ENCODE data around the gene CDH15.

Gene CDH15

DNA sequence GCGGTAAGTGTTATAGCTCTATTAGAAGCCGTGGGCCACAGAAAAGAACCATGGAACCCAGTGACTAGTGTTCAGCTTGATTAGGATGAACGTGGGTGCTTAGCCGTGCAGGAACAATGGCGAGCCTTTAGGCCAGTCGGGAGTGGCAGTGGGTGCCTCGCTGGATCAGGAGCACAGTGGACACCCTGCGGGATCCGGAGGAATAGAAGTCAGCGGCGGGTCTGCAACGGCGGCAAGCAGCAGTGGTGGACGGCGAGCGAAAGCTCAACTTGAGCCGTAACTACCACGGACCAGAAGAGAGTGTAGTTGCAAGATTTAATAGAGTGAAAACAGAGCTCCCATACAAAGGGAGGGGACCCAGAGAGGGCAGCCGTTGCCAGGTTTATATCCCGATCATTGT, 37.3 kb upstream of the CDH15 start:
- no peak for FAIRE-seq
- DNase-seq (ENCODE audit: insufficient read length) = no peak
- no peak for TF ChIP-seq POLR2A (IDR thresholded peaks at IDR 0.05; ENCODE audit: low read depth, low read length)
- TF ChIP-seq TAF1 (IDR thresholded peaks at IDR 0.05; ENCODE audit: borderline replicate concordance, low read depth, low read length) = no peak
- no peak for TF ChIP-seq POLR2AphosphoS5 (IDR thresholded peaks at IDR 0.05; ENCODE audit: low read depth, low read length)

DNA sequence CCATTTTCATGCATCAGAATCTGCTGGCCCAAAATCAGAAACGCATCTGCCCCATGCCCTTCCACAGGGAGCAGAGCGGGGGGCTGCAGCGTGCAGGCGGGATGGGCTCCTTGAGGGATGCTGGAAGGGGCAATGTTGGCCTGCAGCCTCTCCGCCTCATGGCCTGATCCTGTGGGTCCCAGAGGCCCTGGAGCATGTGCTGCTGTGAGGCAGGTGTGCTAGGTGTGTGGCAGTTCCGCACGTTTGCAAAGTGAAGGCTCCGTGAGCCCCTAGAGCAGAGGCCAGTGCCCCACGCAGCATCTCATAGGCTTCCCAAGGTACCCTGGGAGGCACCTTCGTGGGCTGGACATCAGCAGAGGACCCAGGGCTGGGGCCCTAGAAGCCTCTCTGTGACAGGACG, 36.4 kb upstream of the CDH15 start:
- FAIRE-seq (no peak), DNase-seq (ENCODE audit: insufficient read length) (no peak)
- TF ChIP-seq POLR2AphosphoS5 (IDR thresholded peaks at IDR 0.05; ENCODE audit: low read depth, low read length) = no peak
- no peak for TF ChIP-seq POLR2A (IDR thresholded peaks at IDR 0.05; ENCODE audit: low read depth, low read length)
- no peak for TF ChIP-seq TAF1 (IDR thresholded peaks at IDR 0.05; ENCODE audit: borderline replicate concordance, low read depth, low read length)

DNA sequence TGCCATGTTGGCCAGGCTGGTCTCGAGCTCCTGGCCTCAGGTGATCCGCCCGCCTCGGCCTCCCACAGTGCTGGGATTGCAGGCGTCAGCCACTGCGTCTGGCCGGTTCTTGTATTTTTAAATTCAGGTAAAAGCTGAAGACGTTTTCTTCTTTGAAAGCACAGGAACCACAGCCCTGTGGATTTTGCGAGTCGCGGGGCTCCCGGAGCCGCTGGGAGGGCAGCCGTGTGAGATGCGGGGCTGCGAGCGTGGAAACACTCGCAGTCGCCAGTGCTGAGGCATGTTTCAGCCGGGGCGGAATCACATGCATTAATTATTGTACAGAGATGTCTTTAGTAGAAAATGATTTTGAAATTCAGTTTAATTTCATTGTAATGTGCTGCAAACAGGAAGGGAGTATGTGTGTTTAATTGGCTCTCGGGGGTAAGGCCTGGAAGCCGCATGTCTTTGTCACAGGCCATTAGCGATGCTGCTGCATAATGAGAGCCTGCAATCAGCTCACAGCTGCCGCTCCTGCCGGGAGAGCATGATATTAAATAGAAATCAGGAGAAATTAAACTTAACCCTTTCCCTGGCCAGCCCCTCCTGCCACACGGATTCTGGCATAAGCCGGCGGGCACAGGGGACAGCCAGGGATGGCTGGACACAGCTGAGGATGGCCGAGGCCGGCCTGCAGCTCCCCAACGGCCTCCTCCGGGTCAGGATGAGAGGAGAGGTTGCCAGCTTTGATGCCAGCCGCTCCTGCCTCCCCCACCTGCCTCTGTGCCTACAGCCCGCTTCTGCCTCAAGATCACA, 35.4 kb upstream of the CDH15 start:
- FAIRE-seq (no peak), DNase-seq (ENCODE audit: insufficient read length) (no peak)
- TF ChIP-seq POLR2A (IDR thresholded peaks at IDR 0.05; ENCODE audit: low read depth, low read length) = no peak
- TF ChIP-seq POLR2AphosphoS5 (IDR thresholded peaks at IDR 0.05; ENCODE audit: low read depth, low read length) = no peak
- TF ChIP-seq TAF1 (IDR thresholded peaks at IDR 0.05; ENCODE audit: borderline replicate concordance, low read depth, low read length) = no peak

DNA sequence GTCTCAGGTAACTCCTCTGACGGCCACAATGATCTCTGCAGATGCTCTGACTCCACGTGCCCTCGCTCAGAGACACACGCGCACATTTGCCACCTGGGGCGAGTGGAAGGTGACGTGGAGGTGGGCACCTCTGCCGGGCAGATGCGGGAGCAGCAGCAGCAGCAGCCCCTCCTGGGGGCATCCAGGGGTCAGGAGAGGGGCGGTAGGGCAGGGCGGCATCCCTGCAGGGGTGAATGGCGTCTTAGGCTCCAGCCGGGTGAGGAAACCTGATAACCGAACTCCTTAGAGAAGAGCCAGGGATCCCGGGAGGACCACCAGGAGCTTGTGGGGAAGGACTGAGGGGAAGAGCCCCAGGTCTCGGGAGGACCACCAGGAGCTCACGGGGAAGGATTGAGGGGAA, 34.6 kb upstream of the CDH15 start:
- FAIRE-seq (no peak), DNase-seq (ENCODE audit: insufficient read length) (no peak)
- no peak for TF ChIP-seq TAF1 (IDR thresholded peaks at IDR 0.05; ENCODE audit: borderline replicate concordance, low read depth, low read length)
- TF ChIP-seq POLR2A (IDR thresholded peaks at IDR 0.05; ENCODE audit: low read depth, low read length) = no peak
- TF ChIP-seq POLR2AphosphoS5 (IDR thresholded peaks at IDR 0.05; ENCODE audit: low read depth, low read length) = no peak

DNA sequence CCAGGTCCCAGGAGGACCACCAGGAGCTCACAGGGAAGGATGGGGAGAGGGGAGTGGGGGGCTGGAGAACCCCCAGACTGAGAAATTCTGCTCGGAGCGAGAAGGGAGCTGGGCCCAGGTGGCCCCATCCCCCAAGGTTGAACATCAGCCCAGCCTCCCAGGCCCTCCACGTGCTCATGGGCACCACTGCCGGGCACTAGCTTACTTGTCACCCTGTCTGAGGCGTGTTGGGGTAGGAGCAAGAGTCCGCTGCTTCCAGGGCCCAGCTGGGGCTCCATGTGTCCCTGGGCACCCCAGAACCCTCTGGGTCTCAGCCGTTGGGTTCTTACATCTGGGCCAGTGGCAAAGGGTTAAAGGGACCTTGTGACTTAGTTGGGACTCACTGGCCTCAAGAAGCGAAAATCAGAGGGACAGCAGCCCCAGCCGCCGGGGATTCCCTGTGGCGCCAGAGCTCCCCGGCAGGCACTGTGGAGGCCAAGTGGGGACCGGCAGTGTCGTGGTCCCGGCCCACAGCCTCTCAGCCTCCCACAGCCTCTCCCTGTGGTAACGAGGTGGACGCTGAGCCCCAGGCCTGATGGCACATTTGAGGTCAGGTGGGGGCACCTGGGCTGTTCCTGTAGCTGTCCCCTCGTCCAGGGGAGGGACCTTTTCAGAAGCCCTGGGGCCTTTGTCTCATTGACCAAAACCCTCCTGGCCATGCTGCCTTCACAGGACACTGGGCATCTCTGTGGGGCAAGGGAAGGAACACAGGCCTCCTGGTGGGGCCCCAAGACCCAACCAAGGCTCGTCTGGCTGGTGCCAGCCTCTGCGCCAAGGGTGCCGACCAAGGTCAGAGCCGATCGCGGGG, 33.7 kb upstream of the CDH15 start:
- FAIRE-seq = no peak
- TF ChIP-seq POLR2A (IDR thresholded peaks at IDR 0.05; ENCODE audit: low read depth, low read length) = no peak
- no peak for TF ChIP-seq TAF1 (IDR thresholded peaks at IDR 0.05; ENCODE audit: borderline replicate concordance, low read depth, low read length)
- no peak for TF ChIP-seq POLR2AphosphoS5 (IDR thresholded peaks at IDR 0.05; ENCODE audit: low read depth, low read length)
- no peak for DNase-seq (ENCODE audit: insufficient read length)

DNA sequence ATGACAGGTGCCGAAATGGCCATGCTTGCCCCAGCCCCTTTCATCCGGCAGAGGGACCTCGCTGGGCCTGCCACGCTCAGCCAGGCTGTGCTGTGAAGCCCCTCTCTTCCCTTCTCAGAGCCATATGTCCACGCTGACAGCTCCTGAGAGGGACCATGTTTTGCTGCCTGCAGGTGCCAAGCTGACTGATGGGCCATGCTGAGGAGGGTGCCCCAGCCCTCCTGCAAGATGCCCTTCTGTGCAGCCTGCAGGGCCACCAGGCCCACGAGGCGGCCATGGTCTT, 33.1 kb upstream of the CDH15 start:
- FAIRE-seq (no peak), DNase-seq (ENCODE audit: insufficient read length) (no peak)
- TF ChIP-seq POLR2A (IDR thresholded peaks at IDR 0.05; ENCODE audit: low read depth, low read length) (no peak), POLR2AphosphoS5 (IDR thresholded peaks at IDR 0.05; ENCODE audit: low read depth, low read length) (no peak), TAF1 (IDR thresholded peaks at IDR 0.05; ENCODE audit: borderline replicate concordance, low read depth, low read length) (no peak)

DNA sequence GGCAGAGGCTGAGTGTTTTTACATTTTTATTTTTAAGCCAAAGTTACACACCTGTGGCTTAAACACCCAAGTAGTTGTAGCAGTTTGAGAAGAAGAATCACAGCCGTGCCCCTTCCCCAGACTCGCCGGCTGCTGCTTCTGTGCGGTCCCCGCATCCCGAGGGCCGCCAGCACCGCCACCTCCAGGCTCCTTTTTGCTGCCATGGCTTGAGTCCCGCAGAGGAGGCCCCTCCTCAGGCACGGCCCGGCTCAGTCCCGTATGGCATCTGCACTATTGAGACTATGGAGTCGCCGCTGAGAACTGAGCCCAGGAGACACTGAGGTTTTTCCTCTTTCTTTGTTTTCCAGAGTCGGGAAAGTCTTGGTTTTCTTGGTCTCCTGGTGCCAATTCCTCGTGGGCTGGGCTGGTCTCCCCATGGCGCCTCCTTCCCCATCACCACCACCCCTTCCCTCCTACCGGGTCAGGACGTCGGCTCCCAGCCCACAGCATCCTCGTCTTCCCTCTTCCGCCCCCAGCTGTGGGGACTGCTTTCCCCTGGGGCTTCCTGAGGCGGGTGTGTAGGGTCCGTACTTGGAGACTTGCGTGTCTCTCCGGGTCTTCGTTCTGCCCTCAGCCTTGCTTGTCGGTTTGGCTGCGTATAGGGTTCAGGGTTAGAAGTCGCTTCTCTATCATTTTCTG, 32.6 kb upstream of the CDH15 start:
- FAIRE-seq = no peak
- DNase-seq (ENCODE audit: insufficient read length) = no peak
- TF ChIP-seq POLR2AphosphoS5 (IDR thresholded peaks at IDR 0.05; ENCODE audit: low read depth, low read length) (no peak), TAF1 (IDR thresholded peaks at IDR 0.05; ENCODE audit: borderline replicate concordance, low read depth, low read length) (no peak), POLR2A (IDR thresholded peaks at IDR 0.05; ENCODE audit: low read depth, low read length) (no peak)

DNA sequence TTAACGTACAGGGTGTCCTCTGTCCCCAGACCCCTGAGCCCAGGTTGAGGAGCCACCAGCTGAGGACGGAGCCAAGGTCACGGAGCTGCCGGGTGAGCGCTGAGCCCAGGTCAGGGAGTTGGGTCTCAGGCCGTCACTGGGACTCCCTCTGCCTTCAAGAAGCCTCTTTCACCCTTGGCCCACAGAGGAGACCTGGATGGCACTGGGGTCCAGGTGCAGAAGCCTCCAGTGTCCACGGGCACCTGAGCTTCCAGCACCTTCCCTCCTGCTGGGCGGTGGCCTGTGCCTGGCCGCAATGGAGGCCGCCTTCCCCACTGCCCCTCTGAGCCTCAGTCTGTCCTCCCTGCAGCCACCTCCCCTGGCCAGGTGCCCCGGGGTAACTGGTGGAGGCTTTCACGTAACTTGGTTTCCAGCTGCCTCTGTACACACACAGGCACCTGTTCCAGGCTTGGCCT, 31.6 kb upstream of the CDH15 start:
- FAIRE-seq (no peak), DNase-seq (ENCODE audit: insufficient read length) (no peak)
- TF ChIP-seq POLR2AphosphoS5 (IDR thresholded peaks at IDR 0.05; ENCODE audit: low read depth, low read length) (no peak), TAF1 (IDR thresholded peaks at IDR 0.05; ENCODE audit: borderline replicate concordance, low read depth, low read length) (no peak), POLR2A (IDR thresholded peaks at IDR 0.05; ENCODE audit: low read depth, low read length) (no peak)

DNA sequence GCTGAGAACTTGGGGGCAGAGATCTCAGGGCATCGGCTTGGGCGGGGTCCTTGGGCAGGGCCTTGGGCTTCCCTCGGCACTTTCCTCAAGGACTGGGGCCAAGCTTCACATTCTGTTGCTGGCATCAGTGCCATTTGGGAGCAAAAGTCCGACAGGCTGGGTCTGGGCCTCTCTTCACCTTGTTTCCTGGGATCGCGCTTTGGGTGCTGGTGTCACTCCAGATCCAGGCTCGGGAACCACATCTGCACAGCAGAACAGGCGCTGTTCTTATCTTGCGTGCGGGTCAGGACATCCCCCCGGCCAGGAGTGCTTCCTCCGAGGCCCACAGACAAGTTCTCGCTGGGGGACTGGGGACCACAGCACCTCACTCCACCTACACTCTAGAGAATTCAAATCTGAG, 31.1 kb upstream of the CDH15 start:
- DNase-seq (ENCODE audit: insufficient read length) (no peak), FAIRE-seq (no peak)
- no peak for TF ChIP-seq POLR2AphosphoS5 (IDR thresholded peaks at IDR 0.05; ENCODE audit: low read depth, low read length)
- TF ChIP-seq POLR2A (IDR thresholded peaks at IDR 0.05; ENCODE audit: low read depth, low read length) = no peak
- TF ChIP-seq TAF1 (IDR thresholded peaks at IDR 0.05; ENCODE audit: borderline replicate concordance, low read depth, low read length) = no peak

DNA sequence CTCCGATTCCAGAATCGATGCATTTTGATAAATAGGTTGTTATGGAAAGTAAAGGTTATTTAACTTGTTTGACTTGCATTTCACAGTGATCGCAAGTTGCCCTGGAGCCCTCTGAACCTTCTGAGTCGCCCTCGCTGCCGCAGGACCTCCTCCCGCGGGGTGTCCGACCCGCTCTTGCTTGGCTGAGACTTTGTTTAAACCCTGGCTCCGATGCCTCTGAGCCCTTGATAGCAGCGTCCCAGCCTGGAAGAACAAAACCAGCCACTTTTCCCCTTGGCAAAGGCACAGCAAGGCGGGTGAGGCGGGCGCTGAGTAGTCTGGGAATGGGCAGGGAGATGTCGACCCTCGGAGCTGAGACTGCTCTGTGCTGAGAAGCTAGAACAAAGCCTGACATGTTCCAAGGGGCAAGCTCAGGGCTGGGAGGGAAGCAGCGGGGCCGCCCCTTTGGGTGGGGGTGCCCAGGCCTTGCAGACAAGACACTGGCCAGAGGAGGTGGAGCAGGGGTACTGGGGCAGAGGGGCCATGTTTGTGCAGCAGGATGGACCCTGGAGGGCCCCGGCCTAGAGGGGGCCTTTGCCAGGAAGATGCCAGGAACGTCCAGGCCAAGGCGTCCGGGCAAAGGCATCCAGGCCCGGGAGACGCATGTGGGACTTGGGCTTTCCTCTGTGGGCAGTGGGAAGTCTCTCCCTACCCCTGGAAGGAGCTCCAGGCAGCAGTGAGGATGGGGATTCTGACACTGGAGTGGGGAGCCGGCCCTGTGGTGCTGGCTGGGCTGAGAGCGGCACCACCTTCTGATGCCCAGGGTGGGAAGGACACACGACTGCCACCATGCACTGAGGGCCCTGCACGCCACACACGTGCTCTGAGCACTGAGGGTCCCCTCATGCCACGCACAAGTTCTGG, 30.3 kb upstream of the CDH15 start:
- TF ChIP-seq TAF1 (IDR thresholded peaks at IDR 0.05; ENCODE audit: borderline replicate concordance, low read depth, low read length) = no peak
- TF ChIP-seq POLR2A (IDR thresholded peaks at IDR 0.05; ENCODE audit: low read depth, low read length) = no peak
- TF ChIP-seq POLR2AphosphoS5 (IDR thresholded peaks at IDR 0.05; ENCODE audit: low read depth, low read length) = no peak
- DNase-seq (ENCODE audit: insufficient read length) (no peak), FAIRE-seq (no peak)

DNA sequence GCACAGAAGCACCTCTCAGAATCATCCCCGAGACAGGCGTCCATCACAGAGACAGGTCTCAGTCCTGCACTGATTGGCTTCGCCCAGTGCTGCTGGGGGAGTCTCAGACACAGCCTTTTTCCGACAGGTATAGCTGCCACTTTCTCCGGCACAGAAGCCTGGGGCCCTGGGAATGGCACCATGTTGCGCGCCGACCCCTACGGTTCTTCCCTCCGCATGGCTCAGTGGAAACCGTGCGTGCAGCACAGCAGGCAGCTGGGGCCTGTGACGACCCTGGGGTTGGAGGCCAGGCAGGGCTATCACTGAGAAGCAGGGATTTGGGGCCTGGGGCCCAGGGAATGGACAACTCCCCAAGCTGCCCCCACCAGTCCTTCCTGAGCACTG, 29.7 kb upstream of the CDH15 start:
- DNase-seq (ENCODE audit: insufficient read length) (no peak), FAIRE-seq (no peak)
- TF ChIP-seq TAF1 (IDR thresholded peaks at IDR 0.05; ENCODE audit: borderline replicate concordance, low read depth, low read length) (no peak), POLR2AphosphoS5 (IDR thresholded peaks at IDR 0.05; ENCODE audit: low read depth, low read length) (no peak), POLR2A (IDR thresholded peaks at IDR 0.05; ENCODE audit: low read depth, low read length) (no peak)

Measured in GM12892 (cell line).